NT2/D1 (cell line): Measurements from ENCODE around the gene FBLN2.

Experiments
- SUZ12 ChIP-seq: IDR thresholded peaks from 2 replicates; pipeline ENCODE4 v1.6.1; 2011; ENCODE audit not compliant: insufficient read length, insufficient read depth; ENCODE audit errors: extremely low read depth
- YY1 ChIP-seq: IDR thresholded peaks from 2 replicates; pipeline ENCODE4 v1.6.1; 2011; ENCODE audit not compliant: insufficient read length, insufficient read depth
- ZNF274 ChIP-seq: IDR thresholded peaks from 2 replicates; pipeline ENCODE4 v1.6.1; 2011; ENCODE audit warnings: mild to moderate bottlenecking, low read depth, low read length

GRCh38 chr3:13571264-13571663 is 22.3 kb downstream of the FBLN2 start:
- no peak for TF ChIP-seq ZNF274
- no peak for TF ChIP-seq YY1
- TF ChIP-seq SUZ12 = no peak
